ENCODE measurements around the gene GHDC.
"Not testable (repeated sequence)": the region's sequence is repeated elsewhere in the genome, so short reads cannot be mapped to it uniquely, and the experiment has no call there.

GHDC gene, protein sequence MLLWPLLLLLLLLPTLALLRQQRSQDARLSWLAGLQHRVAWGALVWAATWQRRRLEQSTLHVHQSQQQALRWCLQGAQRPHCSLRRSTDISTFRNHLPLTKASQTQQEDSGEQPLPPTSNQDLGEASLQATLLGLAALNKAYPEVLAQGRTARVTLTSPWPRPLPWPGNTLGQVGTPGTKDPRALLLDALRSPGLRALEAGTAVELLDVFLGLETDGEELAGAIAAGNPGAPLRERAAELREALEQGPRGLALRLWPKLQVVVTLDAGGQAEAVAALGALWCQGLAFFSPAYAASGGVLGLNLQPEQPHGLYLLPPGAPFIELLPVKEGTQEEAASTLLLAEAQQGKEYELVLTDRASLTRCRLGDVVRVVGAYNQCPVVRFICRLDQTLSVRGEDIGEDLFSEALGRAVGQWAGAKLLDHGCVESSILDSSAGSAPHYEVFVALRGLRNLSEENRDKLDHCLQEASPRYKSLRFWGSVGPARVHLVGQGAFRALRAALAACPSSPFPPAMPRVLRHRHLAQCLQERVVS

GRCh38 chr17:42193969-42194899 lies at the start of gene GHDC:
GHDC (minus strand) TSS chr17:42194494; CDS start chr17:42193581, 913 bp downstream.
- TF ChIP-seq POLR2A (IDR thresholded peaks at IDR 0.05; ENCODE audit: low read depth, low read length): no peak
- no peak for FAIRE-seq

DNA sequence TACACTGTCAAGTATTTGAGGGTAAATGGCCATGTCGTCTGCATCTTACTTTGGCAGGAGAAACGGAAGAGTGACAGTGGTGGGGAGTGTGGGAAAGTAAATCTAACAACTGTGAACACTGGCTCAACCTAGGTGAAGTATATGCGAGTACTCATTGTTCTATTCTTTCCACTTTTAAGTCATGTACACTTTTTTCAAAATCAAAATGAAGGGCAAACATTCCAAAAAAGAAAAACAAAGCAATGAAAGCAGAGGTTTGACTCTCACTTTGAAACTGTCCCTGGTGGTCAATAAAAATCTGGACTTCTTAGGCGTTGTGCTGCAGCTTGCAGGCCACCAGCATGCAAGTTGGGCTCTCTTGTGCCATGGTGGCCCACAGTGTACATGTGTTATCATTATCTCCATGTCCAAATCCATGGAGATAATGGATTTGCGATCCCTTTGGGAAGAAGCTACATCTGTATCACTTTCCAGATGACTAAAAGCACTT lies 49.2 kb upstream of the GHDC start:
- DNase-seq (ENCODE audit: insufficient read length, low spot score) (no peak), FAIRE-seq (no peak)
- no peak for TF ChIP-seq POLR2A (IDR thresholded peaks at IDR 0.05; ENCODE audit: low read depth, low read length)

More at GRCh38 chr17:42193969-42194899, at the start of gene GHDC:
- DNase-seq (ENCODE audit: insufficient read length, low spot score): peak; percentile 86

GRCh38 chr17:42241871-42242270 lies 47.6 kb upstream of the GHDC start:
- FAIRE-seq (no peak), DNase-seq (ENCODE audit: insufficient read length, low spot score) (no peak)
- no peak for TF ChIP-seq POLR2A (IDR thresholded peaks at IDR 0.05; ENCODE audit: low read depth, low read length)

DNA sequence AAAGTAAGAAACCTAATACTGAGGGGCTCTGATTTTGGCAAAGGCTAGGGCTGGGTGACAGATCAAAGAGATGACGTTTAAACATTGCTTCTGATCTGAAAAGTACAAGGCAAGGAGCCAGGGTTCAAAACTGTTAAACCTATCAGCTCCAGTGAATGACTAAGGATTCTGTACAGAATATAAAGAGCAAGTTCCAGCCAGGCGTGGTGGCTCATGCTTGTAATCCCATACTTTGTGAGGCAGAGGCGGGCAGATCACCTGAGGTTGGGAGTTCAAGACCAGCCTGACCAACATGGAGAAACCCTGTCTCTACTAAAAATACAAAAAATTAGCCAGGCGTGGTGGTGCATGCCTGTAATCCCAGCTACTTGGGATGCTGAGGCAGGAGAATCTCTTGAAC lies 46.6 kb upstream of the GHDC start:
- FAIRE-seq; DNase-seq (ENCODE audit: insufficient read length, low spot score): not testable (repeated sequence)

DNA sequence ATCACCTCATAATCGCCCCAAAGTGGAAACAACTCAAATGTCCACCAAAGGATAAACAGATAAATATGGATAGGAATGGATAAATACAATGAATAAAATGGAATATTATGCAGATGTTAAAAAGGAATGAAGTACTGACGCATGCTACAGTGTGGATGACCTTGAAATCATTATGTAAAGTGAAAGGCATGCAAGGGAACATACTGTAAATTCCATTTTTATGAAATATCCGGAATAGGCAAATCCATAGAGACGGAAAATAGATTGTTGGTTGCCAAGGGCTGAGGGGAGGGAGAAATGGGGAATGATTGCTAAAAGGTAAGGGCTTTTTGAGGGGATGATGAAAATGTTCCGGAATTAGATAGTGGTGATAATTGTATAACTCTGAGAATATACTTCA lies 45.9 kb upstream of the GHDC start:
- no peak for TF ChIP-seq POLR2A (IDR thresholded peaks at IDR 0.05; ENCODE audit: low read depth, low read length)
- DNase-seq (ENCODE audit: insufficient read length, low spot score) (no peak), FAIRE-seq (no peak)

DNA sequence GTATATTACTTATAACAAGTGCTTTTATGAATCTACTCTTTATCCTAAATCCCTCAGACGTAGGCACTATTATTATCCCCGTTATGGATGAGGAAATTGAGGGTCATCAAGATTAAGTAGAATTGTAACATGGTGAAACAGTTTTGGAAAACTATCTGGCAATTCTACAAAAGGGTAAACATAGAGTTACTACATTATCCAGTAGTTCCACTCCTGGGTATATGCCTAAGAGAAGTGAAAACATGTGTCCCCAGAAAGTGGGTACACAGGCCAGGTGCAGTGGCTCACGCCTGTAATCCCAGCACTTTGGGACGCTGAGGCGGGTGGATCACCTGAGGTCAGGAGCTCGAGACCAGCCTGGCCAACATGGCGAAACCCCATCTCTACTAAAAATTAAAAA lies 45.3 kb upstream of the GHDC start:
- not testable (repeated sequence) for DNase-seq (ENCODE audit: insufficient read length, low spot score); FAIRE-seq

- DNase-seq (ENCODE audit: insufficient read length, low spot score) (no peak), FAIRE-seq (no peak)
- no peak for TF ChIP-seq POLR2A (IDR thresholded peaks at IDR 0.05; ENCODE audit: low read depth, low read length)
These were observed 42.5 kb upstream of the GHDC start for GRCh38 chr17:42236760-42237159.

- DNase-seq (ENCODE audit: insufficient read length, low spot score): no peak
- FAIRE-seq: no peak
- no peak for TF ChIP-seq POLR2A (IDR thresholded peaks at IDR 0.05; ENCODE audit: low read depth, low read length)
These were observed 39.7 kb upstream of the GHDC start for GRCh38 chr17:42233994-42234393.

DNA sequence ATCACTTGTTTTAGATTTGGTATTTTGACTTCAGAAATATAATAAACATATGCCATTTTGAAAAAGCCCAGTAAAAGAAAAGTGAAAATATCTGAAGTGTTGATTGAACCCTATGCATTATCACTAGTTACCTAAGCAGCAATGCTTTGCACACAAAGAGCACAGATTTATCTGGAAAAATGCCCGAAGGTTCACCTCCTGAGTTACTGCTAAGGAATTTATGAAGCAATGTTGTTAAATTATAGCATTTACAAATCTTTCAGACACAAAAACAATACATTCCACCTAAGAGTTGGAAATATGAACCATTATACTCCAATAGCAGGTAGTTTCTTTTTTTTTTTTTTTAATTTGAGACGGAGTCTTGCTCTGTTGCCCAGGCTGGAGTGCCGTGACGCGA lies 38.9 kb upstream of the GHDC start:
- FAIRE-seq (no peak), DNase-seq (ENCODE audit: insufficient read length, low spot score) (no peak)
- TF ChIP-seq POLR2A (IDR thresholded peaks at IDR 0.05; ENCODE audit: low read depth, low read length): no peak

- FAIRE-seq: no peak
- no peak for TF ChIP-seq POLR2A (IDR thresholded peaks at IDR 0.05; ENCODE audit: low read depth, low read length)
- DNase-seq (ENCODE audit: insufficient read length, low spot score): no peak
These were observed 35.9 kb upstream of the GHDC start for GRCh38 chr17:42230225-42230624.

DNA sequence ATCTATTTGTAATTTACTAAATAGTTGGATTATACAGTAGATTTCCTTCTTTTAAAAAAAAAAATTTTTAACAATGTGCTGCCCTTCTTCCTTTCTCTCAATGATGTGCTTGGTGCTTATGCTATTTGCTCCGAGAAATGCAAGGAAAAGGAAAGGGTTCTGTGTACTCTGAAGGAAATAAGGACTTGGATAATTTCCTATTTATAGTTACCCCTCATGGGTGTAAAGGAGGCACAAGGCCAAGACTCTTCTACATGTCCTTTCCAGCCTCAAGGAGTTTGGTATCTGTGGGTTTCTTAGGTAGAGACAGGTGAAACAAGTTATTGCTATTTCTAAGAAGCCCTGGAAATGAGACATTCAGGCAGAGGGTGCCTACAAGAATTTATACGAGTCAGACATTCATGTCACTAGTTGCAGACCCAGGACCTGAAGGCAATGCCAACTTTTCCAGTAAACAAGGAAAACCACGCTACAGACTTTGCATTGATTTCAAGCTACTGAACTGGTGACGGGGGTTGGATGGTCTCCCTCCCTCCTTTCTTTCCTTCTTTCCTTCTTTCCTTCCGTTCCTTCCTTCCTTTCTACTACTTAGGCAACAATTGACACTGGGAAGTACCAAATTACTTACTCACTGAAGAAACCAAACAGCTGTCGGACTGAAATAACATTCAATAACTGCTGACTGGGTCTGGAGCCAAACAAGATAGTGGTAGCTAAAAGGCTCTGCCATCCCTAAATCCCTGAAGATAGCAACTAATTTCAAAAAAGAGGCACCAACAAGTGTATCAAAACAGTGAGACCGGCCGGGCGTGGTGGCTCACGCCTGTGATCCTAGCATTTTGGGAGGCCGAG lies 33.8 kb upstream of the GHDC start:
- no peak for FAIRE-seq
- DNase-seq (ENCODE audit: insufficient read length, low spot score): no peak
- no peak for TF ChIP-seq POLR2A (IDR thresholded peaks at IDR 0.05; ENCODE audit: low read depth, low read length)

- no peak for FAIRE-seq
- DNase-seq (ENCODE audit: insufficient read length, low spot score): no peak
- TF ChIP-seq POLR2A (IDR thresholded peaks at IDR 0.05; ENCODE audit: low read depth, low read length): no peak
These were observed 31.4 kb upstream of the GHDC start for GRCh38 chr17:42225646-42226045.

GRCh38 chr17:42224651-42225050 lies 30.4 kb upstream of the GHDC start:
- FAIRE-seq (no peak), DNase-seq (ENCODE audit: insufficient read length, low spot score) (no peak)
- no peak for TF ChIP-seq POLR2A (IDR thresholded peaks at IDR 0.05; ENCODE audit: low read depth, low read length)
